H1 (cell line): ENCODE results near the gene ZNF23. TPM values are rescaled to one million over a fixed set of nuclear protein-coding genes. Genes with fewer than 3 reads are reported as not detected.

Experiments
- CTCF ChIA-PET: fragments of 300-600 bp; sonication (Branson Sonifier 250); formaldehyde crosslinking; loops from one replicate; lab custom pipeline; 2021; ENCODE audit not compliant: partially characterized antibody; lab: Charles Lee
- POLR2A ChIA-PET: fragments of 300-600 bp; sonication (Branson Sonifier 250); formaldehyde crosslinking; loops from one replicate; lab custom pipeline; 2021; ENCODE audit warnings: inconsistent platforms; ENCODE audit not compliant: partially characterized antibody; lab: Charles Lee
- DNase-seq, 2 experiments: peaks; one replicate each; pipeline versions ENCODE4 v3.0.0 to v3.0.0-alpha.2; 2010 to 2022; ENCODE audit warnings: low spot score in 2 of 2, low read depth in 1 of 2, mixed read lengths in 1 of 2
- FAIRE-seq: peaks from 2 replicates; lab custom pipeline; 2011; peaks lifted over from hg19 to GRCh38; lab: Jason Lieb, UNC
- H2AFZ ChIP-seq: 2 replicates; pipeline ENCODE4 v1.8.1; 2012; ENCODE audit warnings: low read length, inconsistent platforms
- H2AK5ac ChIP-seq: 2 replicates; pipeline ENCODE4 v1.6.1; 2013; ENCODE audit warnings: low read depth, low read length
- H2BK120ac ChIP-seq: replicated peaks from 2 replicates; pipeline ENCODE3; 2013; ENCODE audit warnings: low read depth, low read length, inconsistent platforms
- H2BK12ac ChIP-seq: 2 replicates; pipeline ENCODE4 v1.6.1; 2013; ENCODE audit warnings: low read depth, low read length
- H2BK15ac ChIP-seq: 2 replicates; pipeline ENCODE4 v1.6.1; 2013; ENCODE audit warnings: low read length
- H2BK20ac ChIP-seq: 2 replicates; pipeline ENCODE4 v1.6.1; 2013; ENCODE audit warnings: low read length
- H2BK5ac ChIP-seq: 2 replicates; pipeline ENCODE4 v1.6.1; 2013; ENCODE audit warnings: low read depth, low read length
- H3K14ac ChIP-seq: 2 replicates; pipeline ENCODE4 v1.6.1; 2013; ENCODE audit warnings: inconsistent platforms; ENCODE audit not compliant: insufficient read length
- H3K18ac ChIP-seq: 2 replicates; pipeline ENCODE4 v1.6.1; 2013; ENCODE audit warnings: low read length; ENCODE audit errors: extremely low read depth
- H3K23ac ChIP-seq: 2 replicates; pipeline ENCODE4 v1.6.1; 2013; ENCODE audit warnings: inconsistent platforms; ENCODE audit not compliant: insufficient read length
- H3K23me2 ChIP-seq: 2 replicates; pipeline ENCODE4 v1.6.1; 2013; ENCODE audit warnings: low read depth, low read length
- H3K27ac ChIP-seq: 2 replicates; pipeline ENCODE4 v1.6.1; 2011; ENCODE audit warnings: low read depth, low read length, inconsistent platforms
- H3K27me3 ChIP-seq, 4 experiments: replicated peaks in 1 of 4; 1 replicate in 1 of 4; 2 replicates in 3 of 4; pipeline versions ENCODE4 v1.6.1 to v1.8.1; 2011 to 2013; ENCODE audit warnings: low read length in 3 of 4, mild to moderate bottlenecking in 3 of 4, inconsistent platforms in 2 of 4, mixed read lengths in 2 of 4, moderate library complexity in 1 of 4; ENCODE audit not compliant: control insufficient read depth in 3 of 4, insufficient read depth in 3 of 4; ENCODE audit errors: extremely low read depth in 1 of 4
- H3K36me3 ChIP-seq, 4 experiments: 2 replicates each; pipeline versions ENCODE4 v1.6.1 to v1.8.1; 2011 to 2013; ENCODE audit warnings: mild to moderate bottlenecking in 4 of 4, low read length in 3 of 4, moderate library complexity in 2 of 4, control low read depth in 1 of 4, inconsistent platforms in 1 of 4; ENCODE audit not compliant: insufficient read depth in 4 of 4, control insufficient read depth in 2 of 4
- H3K4ac ChIP-seq: replicated peaks from 2 replicates; pipeline ENCODE3; 2013; ENCODE audit warnings: low read length, low read depth, mixed read lengths, inconsistent platforms; ENCODE audit not compliant: insufficient read length
- H3K4me1 ChIP-seq, 4 experiments: replicated peaks in 1 of 4; 1 replicate in 1 of 4; 2 replicates in 3 of 4; pipeline versions ENCODE4 v1.6.1 to v1.8.1; 2011 to 2013; ENCODE audit warnings: low read length in 3 of 4, inconsistent platforms in 2 of 4, mixed read lengths in 1 of 4; ENCODE audit not compliant: insufficient read depth in 4 of 4, control insufficient read depth in 3 of 4
- H3K4me2 ChIP-seq, 2 experiments: 2 replicates each; pipeline versions ENCODE4 v1.6.1 to v1.8.1; 2011 to 2013; ENCODE audit warnings: low read depth in 2 of 2, low read length in 2 of 2, control low read depth in 1 of 2, inconsistent platforms in 1 of 2, mild to moderate bottlenecking in 1 of 2; ENCODE audit not compliant: insufficient read depth in 1 of 2
- H3K4me3 ChIP-seq, 4 experiments: fragments of 200-600, 300-600 bp in 1 of 4; sonication (generic), shearing (Covaris generic), sonication (Bioruptor Twin) in 1 of 4; 2 replicates each; pipeline versions ENCODE4 v1.5.1 to v1.8.1; 2011 to 2016; ENCODE audit warnings: low read length in 4 of 4, low read depth in 3 of 4, control low read depth in 2 of 4, inconsistent platforms in 2 of 4, mild to moderate bottlenecking in 2 of 4, mixed read lengths in 1 of 4, moderate library complexity in 1 of 4; ENCODE audit not compliant: insufficient read depth in 2 of 4; ENCODE audit errors: extremely low read depth in 1 of 4
- H3K56ac ChIP-seq: replicated peaks from 2 replicates; pipeline ENCODE3; 2013; ENCODE audit warnings: low read depth, mild to moderate bottlenecking, mixed read lengths, low read length, inconsistent platforms; ENCODE audit not compliant: insufficient read length
- H3K79me1 ChIP-seq: 2 replicates; pipeline ENCODE4 v1.6.1; 2013; ENCODE audit warnings: low read depth, low read length, control low read depth
- H3K79me2 ChIP-seq, 2 experiments: 2 replicates each; pipeline versions ENCODE4 v1.6.1 to v1.8.1; 2012 to 2013; ENCODE audit warnings: low read length in 2 of 2, mild to moderate bottlenecking in 2 of 2, inconsistent platforms in 1 of 2; ENCODE audit not compliant: insufficient read depth in 2 of 2, control insufficient read depth in 1 of 2
- H3K9ac ChIP-seq, 4 experiments: replicated peaks in 1 of 4; 1 replicate in 1 of 4; 2 replicates in 3 of 4; pipeline versions ENCODE4 v1.6.1 to v1.8.1; 2011 to 2013; ENCODE audit warnings: low read depth in 3 of 4, low read length in 3 of 4, control low read depth in 2 of 4, mild to moderate bottlenecking in 2 of 4, moderate library complexity in 2 of 4, inconsistent platforms in 1 of 4; ENCODE audit errors: extremely low read depth in 1 of 4
- H3K9me3 ChIP-seq, 2 experiments: 2 replicates each; pipeline versions ENCODE4 v1.6.1 to v1.8.1; 2012 to 2013; ENCODE audit warnings: mild to moderate bottlenecking in 2 of 2, moderate library complexity in 2 of 2, control low read depth in 1 of 2, inconsistent platforms in 1 of 2, low read depth in 1 of 2, low read length in 1 of 2, mixed read lengths in 1 of 2; ENCODE audit not compliant: insufficient read depth in 2 of 2
- H4K20me1 ChIP-seq, 2 experiments: replicated peaks in 1 of 2; 2 replicates each; pipeline versions ENCODE3 to v1.8.1; 2011 to 2013; ENCODE audit warnings: inconsistent platforms in 2 of 2, low read length in 2 of 2, mild to moderate bottlenecking in 1 of 2; ENCODE audit not compliant: insufficient read depth in 2 of 2, control insufficient read depth in 1 of 2
- H4K5ac ChIP-seq: 2 replicates; pipeline ENCODE4 v1.6.1; 2013; ENCODE audit warnings: low read length, low read depth, mixed read lengths, inconsistent platforms; ENCODE audit not compliant: insufficient read length
- H4K8ac ChIP-seq: 2 replicates; pipeline ENCODE4 v1.8.0; 2013; ENCODE audit warnings: mild to moderate bottlenecking, moderate library complexity, low read length, inconsistent platforms; ENCODE audit not compliant: insufficient read depth; ENCODE audit errors: extremely low read depth
- H4K91ac ChIP-seq: replicated peaks from 2 replicates; pipeline ENCODE3; 2013; ENCODE audit warnings: low read length, mixed read lengths, inconsistent platforms; ENCODE audit not compliant: insufficient read length
- SAP30 ChIP-seq: fragments of 300-600 bp; sonication (generic); IDR thresholded peaks from 2 replicates; pipeline ENCODE4 v1.7.1; 2012; ENCODE audit warnings: low read length, moderate library complexity, mild to moderate bottlenecking, inconsistent platforms; ENCODE audit not compliant: insufficient read depth, insufficient replicate concordance
- SUZ12 ChIP-seq: fragments of 200-600 bp; sonication (generic); IDR thresholded peaks from 2 replicates; pipeline ENCODE4 v1.6.1; 2012; ENCODE audit warnings: mild to moderate bottlenecking, inconsistent platforms, low read length, moderate library complexity, mixed read lengths
- WGBS, 2 experiments: shearing (Covaris generic) in 1 of 2; methylation state at CpG; one replicate each; pipeline versions ENCODE4 v1.1.6 to v1.1.7; 2013 to 2015; ENCODE audit warnings: low lambda C conversion rate in 2 of 2, mixed read lengths in 2 of 2, inconsistent platforms in 1 of 2, low coverage in 1 of 2, missing lambda C conversion rate in 1 of 2; ENCODE audit not compliant: insufficient replicate concordance in 2 of 2, insufficient coverage in 1 of 2, insufficient read length in 1 of 2; ENCODE audit errors: extremely low coverage in 1 of 2, missing lambda C conversion rate in 1 of 2; 5-methylcytosine and 5-hydroxymethylcytosine counted together
- polyA plus RNA-seq, 7 experiments: library from polyadenylated mRNA; depleted of rRNA in 3 of 7; stranded (reverse) in 5 of 7; unstranded in 2 of 7; fragments of >200 nt in 5 of 7; fragments of 200-250 nt in 2 of 7; gene quantifications; 1 replicate in 5 of 7; 2 replicates in 1 of 7; 4 replicates in 1 of 7; pipeline versions ENCODE4 v1.2.1 to v1.2.3, GENCODE V29; 2011 to 2013; ENCODE audit warnings: missing spikeins in 2 of 7, mixed read lengths in 2 of 7
- total RNA-seq: library from RNA; stranded (reverse); fragmentation: NEBNext Ultra II Directional; extraction: Animal tissue kit (Norgen Biotek cat#: 25700); gene quantifications from 2 replicates; pipeline ENCODE4 v1.2.1, GENCODE V29; 2021

The ZNF23 gene
- total and polyA plus RNA-seq, 2 of the 8 experiments (the other 6 are each of a cell fraction or from before 2014, with no cell fraction given), result 2.4 to 10.2 TPM

- Histone ChIP-seq H4K91ac (no peak overlapping the region), H3K14ac (no peak overlapping the region), H3K27me3 (no peaks in the 10 kb centered on the region), H3K4me3 (no peak overlapping the region), H3K4ac (no peak overlapping the region), H3K23ac (no peak overlapping the region), H2AK5ac (no peak overlapping the region), H2BK120ac (no peak overlapping the region), H3K4me2 (no peak overlapping the region), H2BK12ac (no peak overlapping the region), H2BK20ac (no peak overlapping the region), H3K9ac (no peak overlapping the region), H3K23me2 (no peaks in the 10 kb centered on the region), H3K18ac (no peak overlapping the region), H4K5ac (no peak overlapping the region), H4K8ac (no peak overlapping the region), H3K79me2 (no peaks in the 10 kb centered on the region), H4K20me1 (no peaks in the 10 kb centered on the region), H3K56ac (no peak overlapping the region), H2AFZ (no peak overlapping the region), H2BK15ac (no peak overlapping the region), H2BK5ac (no peak overlapping the region), H3K9me3 (no peaks in the 10 kb centered on the region), H3K79me1 (no peaks in the 10 kb centered on the region), H3K27ac (no peak overlapping the region), H3K4me1 (peaks cover 0 to 15% (median 6%) of the 10 kb centered on the region in 4 experiments; a peak in 6 of 7 replicates), H3K36me3 (no peaks in the 10 kb centered on the region)
- TF ChIP-seq SAP30 (no peak), SUZ12 (no peak)
- FAIRE-seq (no peak), DNase-seq (no peak)
- CTCF ChIA-PET, result interaction anchor here (1.0 to 1.4 kb wide), 4 partner anchors 12 to 100 kb away, joined by 3 to 5 read pairs (median 4); no protein-coding TSS in a partner anchor
- 90% methylated on average over 11 of the region's 11 CpGs; no CpG with 5 or more reads in 1 of the 2 experiments for WGBS, 2 experiments
- POLR2A ChIA-PET, result no interaction called here
These were observed 62.1 kb downstream of the ZNF23 start for GRCh38 chr16:71399801-71400563.
